HepG2 (cell line): ENCODE measurements around the gene PPP2R5E. TPM values are rescaled to one million over a fixed set of nuclear protein-coding genes. Genes with fewer than 3 reads are reported as not detected.
A peak's percentile ranks its signal among the peaks of the same experiment; 100 is the strongest.

ENCODE experiments used
- ATAC-seq: fragments of 200-7000 bp; cut with Tn5 transposase; 3 replicates; pipeline ENCODE4 v1.9.1; 2020; ENCODE audit warnings: mild to moderate bottlenecking, moderate library complexity
- BruUV-seq: library from RNA; stranded (reverse); fragments of 400-500 nt; replicated peaks from 2 replicates; lab custom pipeline; 2021; lab: Mats Ljungman, UMichigan
- CTCF ChIA-PET: fragments of 300-600 bp; formaldehyde crosslinking; extraction: SDS; loops from one replicate; lab custom pipeline; 2021; ENCODE audit warnings: low total read pairs, inconsistent platforms, low intra/inter-chr PET ratio; lab: Yijun Ruan, JAX
- POLR2A ChIA-PET: fragments of 350-600 bp; sonication (Branson Sonifier 250); formaldehyde crosslinking; loops from one replicate; lab custom pipeline; 2020; ENCODE audit warnings: antibody characterized with exemption, inconsistent platforms; lab: Yijun Ruan, JAX
- DNase-seq: peaks from one replicate; pipeline ENCODE4 v3.0.0-alpha.2; 2015; ENCODE audit warnings: low spot score
- FAIRE-seq: peaks from 3 replicates; lab custom pipeline; 2011; peaks lifted over from hg19 to GRCh38; lab: Jason Lieb, UNC
- H2AFZ ChIP-seq: one replicate; pipeline ENCODE4 v1.6.1; 2011; ENCODE audit warnings: low read length, inconsistent platforms
- H3K27ac ChIP-seq: fragments of 300-600 bp; 3 replicates; pipeline ENCODE4 v1.8.0; 2011; ENCODE audit warnings: mixed run types, mild to moderate bottlenecking, mixed read lengths, low read length, inconsistent platforms; ENCODE audit not compliant: insufficient read depth; ENCODE audit errors: extremely low read length
- H3K27me3 ChIP-seq, 2 experiments: fragments of 200-600 bp in 1 of 2; 2 replicates in 1 of 2; 3 replicates in 1 of 2; pipeline versions ENCODE4 v1.6.0 to v1.8.0; 2011; ENCODE audit warnings: low read length in 2 of 2, mild to moderate bottlenecking in 2 of 2, moderate library complexity in 2 of 2, inconsistent platforms in 1 of 2; ENCODE audit not compliant: insufficient read depth in 2 of 2, control insufficient read depth in 1 of 2
- H3K36me3 ChIP-seq, 2 experiments: fragments of 200-600 bp in 1 of 2; replicated peaks in 1 of 2; 2 replicates in 1 of 2; 3 replicates in 1 of 2; pipeline versions ENCODE4 v1.5.1 to v1.8.0; 2011; ENCODE audit warnings: low read length in 2 of 2, inconsistent platforms in 1 of 2; ENCODE audit not compliant: insufficient read depth in 2 of 2, control insufficient read depth in 1 of 2
- H3K4me1 ChIP-seq: 2 replicates; pipeline ENCODE4 v1.5.1; 2012; ENCODE audit warnings: low read length, inconsistent platforms; ENCODE audit not compliant: insufficient read depth
- H3K4me2 ChIP-seq: 2 replicates; pipeline ENCODE4 v1.6.0; 2011; ENCODE audit warnings: low read depth, low read length, inconsistent platforms
- H3K4me3 ChIP-seq, 3 experiments: fragments of 200-600 bp in 1 of 3; sonication (generic), shearing (Covaris generic) in 1 of 3; replicated peaks in 1 of 3; 2 replicates each; pipeline ENCODE4 v1.5.1; 2011 to 2016; ENCODE audit warnings: low read length in 3 of 3, inconsistent platforms in 2 of 3, low read depth in 2 of 3, mild to moderate bottlenecking in 2 of 3, control low read depth in 1 of 3, mixed read lengths in 1 of 3; ENCODE audit not compliant: insufficient read depth in 1 of 3
- H3K79me2 ChIP-seq: one replicate; pipeline ENCODE4 v1.6.1; 2011; ENCODE audit warnings: low read length, inconsistent platforms; ENCODE audit not compliant: insufficient read depth
- H3K9ac ChIP-seq: 2 replicates; pipeline ENCODE4 v1.6.0; 2011; ENCODE audit warnings: mild to moderate bottlenecking, low read depth, low read length, inconsistent platforms; ENCODE audit not compliant: insufficient read depth
- H3K9me3 ChIP-seq: 2 replicates; pipeline ENCODE4 v1.5.1; 2012; ENCODE audit warnings: mild to moderate bottlenecking, low read length
- H4K20me1 ChIP-seq: 2 replicates; pipeline ENCODE4 v1.6.0; 2011; ENCODE audit warnings: inconsistent platforms, mild to moderate bottlenecking, low read length, moderate library complexity; ENCODE audit not compliant: insufficient read depth
- BRCA1 ChIP-seq: sonication (generic); formaldehyde crosslinking; IDR thresholded peaks from 2 replicates; pipeline ENCODE4 v1.4.0; 2020; ENCODE audit warnings: missing genetic modification reagents
- KMT2A ChIP-seq: sonication (generic); formaldehyde crosslinking; IDR thresholded peaks from 2 replicates; pipeline ENCODE4 v1.4.0; 2020; ENCODE audit warnings: missing genetic modification reagents
- ZNF629 ChIP-seq: sonication (generic); formaldehyde crosslinking; conservative IDR thresholded peaks from 2 replicates; pipeline ENCODE4 v1.5.0; 2020; ENCODE audit warnings: missing genetic modification reagents
- ZNF772 ChIP-seq: sonication (generic); formaldehyde crosslinking; IDR thresholded peaks from 2 replicates; pipeline ENCODE4 v1.5.0; 2020; ENCODE audit warnings: mild to moderate bottlenecking, missing genetic modification reagents
- WGBS: methylation state at CpG from one replicate; pipeline ENCODE4 v1.1.6; 2017; ENCODE audit warnings: low lambda C conversion rate; 5-methylcytosine and 5-hydroxymethylcytosine counted together
- in situ Hi-C: cut with HindIII; loops from 2 replicates; pipeline ENCODE4 v1.10.0; 2017; ENCODE audit warnings: low pct_unique_long_range_greater_than_20kb; ENCODE audit not compliant: extremely low pct_ligation_motif_present
- intact Hi-C: fragments of 100-400 bp; cut with micrococcal nuclease; formaldehyde crosslinking; loops from one replicate; pipeline ENCODE4 v1.10.0; 2022; ENCODE audit not compliant: unreplicated experiment
- polyA plus RNA-seq, 8 experiments: library from polyadenylated mRNA; depleted of rRNA in 3 of 8; stranded (reverse) in 7 of 8; unstranded in 1 of 8; fragments of >200 nt; fragmentation: Illumina TruSeq in 4 of 8; extraction: Trizol in 4 of 8; gene quantifications; 2 replicates each; pipeline versions ENCODE4 v1.2.1 to v1.2.3, GENCODE V29; 2011 to 2016; ENCODE audit warnings: low read depth in 4 of 8, missing spikeins in 1 of 8, mixed read lengths in 1 of 8; ENCODE audit not compliant: insufficient read depth in 1 of 8
- total RNA-seq, 5 experiments: library from RNA; depleted of rRNA; stranded (reverse); fragments of >200 nt; fragmentation: Illumina TruSeq; extraction: Trizol; gene quantifications; 2 replicates each; pipeline ENCODE4 v1.2.3, GENCODE V29; 2016; ENCODE audit warnings: low read depth in 1 of 5
- TF ChIP-seq, protein P1 (sequence below): IDR thresholded peaks from 2 replicates; pipeline ENCODE4 v1.6.1; 2016; ENCODE audit warnings: low read depth, borderline replicate concordance
- TF ChIP-seq, protein P2 (sequence below), 2 experiments: IDR thresholded peaks; 2 replicates each; pipeline ENCODE4 v1.6.1; 2011 to 2012; ENCODE audit warnings: low read length in 2 of 2, borderline replicate concordance in 1 of 2, low read depth in 1 of 2, mild to moderate bottlenecking in 1 of 2, moderate library complexity in 1 of 2

PPP2R5E gene
- total and polyA plus RNA-seq, 2 of the 13 experiments (the other 11 are each of a cell fraction or from before 2014, with no cell fraction given) = 8.9 to 11.0 TPM

- peaks cover 7 to 46% of the 10 kb centered on the region in 2 experiments; a peak in 4 of 5 replicates for H3K36me3 ChIP-seq
- BruUV-seq = no TSS peak
- H3K27ac ChIP-seq = no peak overlapping the region
- no peak overlapping the region for H3K4me2 ChIP-seq
- no peak overlapping the region for H3K4me3 ChIP-seq
- no peak overlapping the region for H3K9ac ChIP-seq
- POLR2A ChIA-PET = no interaction called here
- no peaks in the 10 kb centered on the region for H3K9me3 ChIP-seq
- H3K4me1 ChIP-seq = no peaks in the 10 kb centered on the region
- H3K27me3 ChIP-seq = no peaks in the 10 kb centered on the region
- intact Hi-C loops = no loop called here
- no peak for DNase-seq
- 0 out of 2 replicates have a peak, but pooled peaks cover 2% of the 10 kb centered on the region for H4K20me1 ChIP-seq
- in situ Hi-C loops = no loop called here
- H3K79me2 ChIP-seq = no peaks in the 10 kb centered on the region
- H2AFZ ChIP-seq = no peak overlapping the region
- 98% methylated on average over 3 of the region's 3 CpGs for WGBS
- TF ChIP-seq BRCA1 = no peak
- TF ChIP-seq, protein P1, sequence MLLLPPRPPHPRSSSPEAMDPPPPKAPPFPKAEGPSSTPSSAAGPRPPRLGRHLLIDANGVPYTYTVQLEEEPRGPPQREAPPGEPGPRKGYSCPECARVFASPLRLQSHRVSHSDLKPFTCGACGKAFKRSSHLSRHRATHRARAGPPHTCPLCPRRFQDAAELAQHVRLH = no peak
- no peak for TF ChIP-seq ZNF629 (CRISPR knock-in tag)
- no peak for TF ChIP-seq KMT2A (CRISPR knock-in tag)
- FAIRE-seq = no peak
- no peak for ATAC-seq
- CTCF ChIA-PET = no interaction called here
Observed at GRCh38 chr14:63418020-63418419, 125.2 kb downstream of the PPP2R5E start.

- H3K9me3 ChIP-seq = no peaks in the 10 kb centered on the region
- TF ChIP-seq ZNF772 (CRISPR knock-in tag) = no peak
- TF ChIP-seq, protein P2, sequence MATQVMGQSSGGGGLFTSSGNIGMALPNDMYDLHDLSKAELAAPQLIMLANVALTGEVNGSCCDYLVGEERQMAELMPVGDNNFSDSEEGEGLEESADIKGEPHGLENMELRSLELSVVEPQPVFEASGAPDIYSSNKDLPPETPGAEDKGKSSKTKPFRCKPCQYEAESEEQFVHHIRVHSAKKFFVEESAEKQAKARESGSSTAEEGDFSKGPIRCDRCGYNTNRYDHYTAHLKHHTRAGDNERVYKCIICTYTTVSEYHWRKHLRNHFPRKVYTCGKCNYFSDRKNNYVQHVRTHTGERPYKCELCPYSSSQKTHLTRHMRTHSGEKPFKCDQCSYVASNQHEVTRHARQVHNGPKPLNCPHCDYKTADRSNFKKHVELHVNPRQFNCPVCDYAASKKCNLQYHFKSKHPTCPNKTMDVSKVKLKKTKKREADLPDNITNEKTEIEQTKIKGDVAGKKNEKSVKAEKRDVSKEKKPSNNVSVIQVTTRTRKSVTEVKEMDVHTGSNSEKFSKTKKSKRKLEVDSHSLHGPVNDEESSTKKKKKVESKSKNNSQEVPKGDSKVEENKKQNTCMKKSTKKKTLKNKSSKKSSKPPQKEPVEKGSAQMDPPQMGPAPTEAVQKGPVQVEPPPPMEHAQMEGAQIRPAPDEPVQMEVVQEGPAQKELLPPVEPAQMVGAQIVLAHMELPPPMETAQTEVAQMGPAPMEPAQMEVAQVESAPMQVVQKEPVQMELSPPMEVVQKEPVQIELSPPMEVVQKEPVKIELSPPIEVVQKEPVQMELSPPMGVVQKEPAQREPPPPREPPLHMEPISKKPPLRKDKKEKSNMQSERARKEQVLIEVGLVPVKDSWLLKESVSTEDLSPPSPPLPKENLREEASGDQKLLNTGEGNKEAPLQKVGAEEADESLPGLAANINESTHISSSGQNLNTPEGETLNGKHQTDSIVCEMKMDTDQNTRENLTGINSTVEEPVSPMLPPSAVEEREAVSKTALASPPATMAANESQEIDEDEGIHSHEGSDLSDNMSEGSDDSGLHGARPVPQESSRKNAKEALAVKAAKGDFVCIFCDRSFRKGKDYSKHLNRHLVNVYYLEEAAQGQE (IDR thresholded peaks at IDR 0.05; ENCODE audit: borderline replicate concordance in 1 of 2, low read depth in 1 of 2, low read length in 2 of 2) = peak in 1 of 2 experiments; percentile 82; a peak in 1 of 4 replicates
- no peak overlapping the region for H3K9ac ChIP-seq
- ATAC-seq (no peak), FAIRE-seq (no peak), DNase-seq (no peak)
- CTCF ChIA-PET = no interaction called here
- H3K4me2 ChIP-seq = no peak overlapping the region
- H3K4me3 ChIP-seq = no peak overlapping the region
- peaks cover 0 to 43% of the 10 kb centered on the region in 2 experiments; a peak in 4 of 5 replicates for H3K36me3 ChIP-seq
- 0 out of 2 replicates have a peak, but pooled peaks cover 2% of the 10 kb centered on the region for H4K20me1 ChIP-seq
- no peaks in the 10 kb centered on the region for H3K4me1 ChIP-seq
- in situ Hi-C loops = no loop called here
- POLR2A ChIA-PET = no interaction called here
- H3K27ac ChIP-seq = no peak overlapping the region
- BruUV-seq = no TSS peak
- H3K27me3 ChIP-seq = no peaks in the 10 kb centered on the region; a peak in 1 of 5 replicates
- H3K79me2 ChIP-seq = no peaks in the 10 kb centered on the region
- H2AFZ ChIP-seq = no peak overlapping the region
- 86% methylated on average over 1 of the region's 1 CpG for WGBS
- intact Hi-C loops = no loop called here
Observed at GRCh38 chr14:63413009-63413408, 130.2 kb downstream of the PPP2R5E start.
